ENCODE measurements around the gene CYB5RL.

CYB5RL gene

GRCh38 chr1:54153535-54154439 is 46.0 kb downstream of the CYB5RL start:
- H3K27ac ChIP-seq, result no peak overlapping the region

GRCh38 chr1:54152696-54153095 is 47.1 kb downstream of the CYB5RL start, which contains the start of gene CDCP2:
CDCP2 (minus strand) TSS chr1:54153000; CDS start chr1:54152922, 78 bp downstream.
- no peak within 1 kb of the TSS for H3K27ac ChIP-seq
- H3K9me3 ChIP-seq (ENCODE audit: severe bottlenecking), result no peaks in the 10 kb centered on the region
- H3K4me3 ChIP-seq (ENCODE audit: low read depth, low read length), result no peak within 1 kb of the TSS
- no peaks in the 10 kb centered on the region for H3K27me3 ChIP-seq (ENCODE audit: insufficient read depth, low read depth, severe bottlenecking)
- H3K36me3 ChIP-seq, result no peaks in the 10 kb centered on the region
- no peak for TF ChIP-seq CTCF (IDR thresholded peaks at IDR 0.05; ENCODE audit: low read depth, low read length)
- no peak for DNase-seq

More at GRCh38 chr1:54153535-54154439, 46.0 kb downstream of the CYB5RL start:
- no peak overlapping the region for H3K4me3 ChIP-seq (ENCODE audit: low read depth, low read length)
- no peaks in the 10 kb centered on the region for H3K36me3 ChIP-seq
- DNase-seq, result peak; percentile 59
- no peaks in the 10 kb centered on the region for H3K9me3 ChIP-seq (ENCODE audit: severe bottlenecking)
- H3K27me3 ChIP-seq (ENCODE audit: insufficient read depth, low read depth, severe bottlenecking), result no peaks in the 10 kb centered on the region
- no peak for TF ChIP-seq CTCF (IDR thresholded peaks at IDR 0.05; ENCODE audit: low read depth, low read length)

GRCh38 chr1:54151013-54151412 is 48.8 kb downstream of the CYB5RL start:
- Histone ChIP-seq H3K27ac (no peak overlapping the region), H3K27me3 (ENCODE audit: insufficient read depth, low read depth, severe bottlenecking) (no peaks in the 10 kb centered on the region), H3K9me3 (ENCODE audit: severe bottlenecking) (no peaks in the 10 kb centered on the region), H3K4me3 (ENCODE audit: low read depth, low read length) (no peak overlapping the region), H3K36me3 (no peaks in the 10 kb centered on the region)
- DNase-seq, result no peak
- TF ChIP-seq CTCF (IDR thresholded peaks at IDR 0.05; ENCODE audit: low read depth, low read length), result no peak
